GM21786 (cell line): ENCODE measurements around the gene RFX3.
"Not testable (repeated sequence)": the region's sequence is repeated elsewhere in the genome, so short reads cannot be mapped to it uniquely, and the experiment has no call there.

Experiments used
- ATAC-seq: cut with Tn5 transposase; IDR thresholded peaks from one replicate; pipeline ENCODE4 v1.9.1; 2021; ENCODE audit not compliant: unreplicated experiment

The RFX3 gene

GRCh38 chr9:3359778-3360177 is 166.0 kb downstream of the RFX3 start:
- no peak for ATAC-seq

DNA sequence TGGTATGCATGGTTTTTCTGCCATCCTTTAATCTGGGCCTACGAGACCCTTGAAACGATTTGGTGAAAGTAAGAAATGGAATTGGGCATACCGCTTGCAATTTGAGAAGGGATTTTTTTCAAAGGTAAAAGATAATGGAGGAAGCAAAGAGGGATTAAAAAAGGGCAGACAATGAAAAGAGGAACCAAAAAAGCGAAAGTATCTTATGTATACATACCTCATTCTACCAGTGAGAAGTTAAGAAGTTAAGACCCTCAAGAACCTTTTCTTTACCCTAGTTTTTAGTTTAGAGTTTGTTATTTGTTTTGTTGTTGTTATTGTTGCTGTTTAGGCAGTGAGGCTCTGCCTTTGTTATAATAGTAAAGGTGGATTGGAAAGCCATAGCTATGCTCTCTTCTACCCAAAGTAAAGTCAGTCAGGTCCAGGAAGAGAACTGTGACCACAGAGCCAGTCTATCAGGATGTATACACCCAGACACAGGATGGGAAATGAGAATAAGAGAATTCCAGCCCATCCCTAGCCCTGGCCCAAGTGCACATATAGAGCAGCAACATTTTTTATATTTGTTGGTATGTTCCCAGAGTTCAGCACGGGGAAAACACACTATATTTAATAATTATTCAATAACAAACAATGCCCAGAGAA is 166.6 kb downstream of the RFX3 start:
- no peak for ATAC-seq

- ATAC-seq: no peak
Measured at GRCh38 chr9:3348169-3348568, 177.6 kb downstream of the RFX3 start.

DNA sequence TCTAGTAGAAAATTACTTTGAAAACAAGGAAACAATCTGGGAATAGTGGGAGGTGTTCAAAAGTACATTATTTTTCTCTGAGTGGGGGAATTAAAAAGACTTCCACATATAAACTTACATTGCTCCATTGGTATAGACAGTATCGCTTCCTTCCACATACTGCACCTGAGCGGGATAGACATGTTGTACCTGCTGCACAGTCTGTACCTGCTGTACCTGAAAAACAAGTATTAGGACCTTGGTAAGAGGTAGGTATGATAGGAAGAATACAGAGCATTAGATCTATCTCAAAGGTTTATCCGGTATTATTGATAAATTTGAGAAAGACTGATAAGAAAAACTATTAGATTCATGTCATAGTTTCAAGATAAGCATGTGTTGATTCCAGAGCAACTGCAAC is 179.3 kb downstream of the RFX3 start:
- ATAC-seq: no peak

GRCh38 chr9:3343671-3344070 is 182.1 kb downstream of the RFX3 start:
- ATAC-seq: no peak

DNA sequence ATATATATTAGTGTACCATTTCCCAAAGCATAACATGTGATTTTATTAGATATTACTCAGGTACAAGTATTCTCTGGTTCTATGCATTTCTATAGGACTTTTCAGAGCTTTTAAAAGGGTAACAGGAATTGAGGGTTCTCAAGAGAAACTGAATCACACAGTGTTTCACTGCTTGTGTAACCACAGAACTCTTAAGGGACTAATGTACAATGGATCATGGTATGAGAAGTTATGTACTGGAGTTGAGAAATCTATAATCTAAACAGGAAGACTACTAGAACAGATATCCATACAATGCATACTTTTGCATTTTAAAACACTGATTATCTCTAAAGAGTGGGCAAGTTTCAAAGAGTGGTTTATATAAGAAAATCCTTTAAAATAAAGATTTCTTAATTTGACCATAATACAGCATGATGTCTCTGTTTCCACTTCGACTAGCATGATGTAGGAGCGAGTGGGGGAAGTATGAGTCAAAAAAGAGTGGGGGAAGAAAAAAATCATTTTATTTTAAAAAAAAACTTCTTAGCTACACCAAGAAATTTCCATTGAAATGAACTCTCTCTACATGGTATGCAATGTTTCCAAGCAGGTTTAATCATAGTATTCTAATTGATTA is 183.5 kb downstream of the RFX3 start:
- ATAC-seq: no peak

DNA sequence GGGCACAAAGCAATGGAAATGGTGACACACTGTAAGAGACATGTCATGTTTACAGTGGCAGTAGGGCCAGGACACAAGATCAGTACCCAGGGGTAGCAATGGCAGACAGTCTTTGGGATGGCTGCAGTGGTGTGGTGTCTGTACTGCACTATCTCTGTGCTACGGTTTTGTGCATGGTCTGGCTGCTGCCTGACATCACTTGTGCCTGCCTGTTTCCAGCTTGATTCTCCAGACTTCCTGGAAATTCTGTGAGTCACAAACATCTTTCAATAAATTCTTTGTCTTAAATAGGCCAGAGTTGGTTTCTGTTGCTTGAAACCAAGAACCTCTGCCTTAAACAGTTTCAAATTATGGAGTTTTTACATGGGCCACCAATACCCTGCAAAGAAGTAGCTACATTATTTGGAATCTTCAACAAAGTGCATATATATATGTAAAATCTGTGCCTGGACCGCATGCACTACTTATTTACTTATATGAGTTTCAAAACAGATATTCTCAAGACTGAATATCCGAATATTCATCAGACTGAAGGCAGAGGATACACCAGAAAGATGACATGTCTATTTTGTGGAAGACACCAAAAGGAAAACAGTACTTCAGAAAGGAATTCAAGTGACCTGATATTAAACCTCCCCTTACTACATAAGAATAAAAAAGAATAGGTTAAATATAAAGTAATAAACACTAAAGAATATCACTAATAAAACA is 188.1 kb downstream of the RFX3 start:
- no peak for ATAC-seq

GRCh38 chr9:3336951-3337350 is 188.8 kb downstream of the RFX3 start:
- no peak for ATAC-seq

GRCh38 chr9:3332802-3333201 is 193.0 kb downstream of the RFX3 start:
- no peak for ATAC-seq

DNA sequence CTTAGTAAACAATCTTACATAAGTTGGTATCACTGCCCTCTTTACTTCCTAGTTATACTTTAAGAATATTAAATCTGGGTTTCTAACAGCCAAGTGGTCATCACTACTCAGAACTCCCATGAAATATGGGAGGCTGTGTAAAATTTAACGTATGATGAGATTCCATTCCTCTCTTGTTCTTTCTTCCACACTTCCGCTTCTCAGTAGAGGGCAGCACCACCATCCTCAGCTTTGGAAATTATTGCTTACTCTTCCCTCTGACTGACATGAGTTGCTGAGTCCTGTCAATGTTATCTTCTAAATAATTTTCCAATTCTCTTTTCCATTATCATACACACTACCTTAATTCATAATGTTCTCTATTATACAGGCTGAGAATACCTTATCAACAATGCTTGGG is 194.0 kb downstream of the RFX3 start:
- ATAC-seq: no peak

- no peak for ATAC-seq
Measured at GRCh38 chr9:3330792-3331420, 194.9 kb downstream of the RFX3 start.

DNA sequence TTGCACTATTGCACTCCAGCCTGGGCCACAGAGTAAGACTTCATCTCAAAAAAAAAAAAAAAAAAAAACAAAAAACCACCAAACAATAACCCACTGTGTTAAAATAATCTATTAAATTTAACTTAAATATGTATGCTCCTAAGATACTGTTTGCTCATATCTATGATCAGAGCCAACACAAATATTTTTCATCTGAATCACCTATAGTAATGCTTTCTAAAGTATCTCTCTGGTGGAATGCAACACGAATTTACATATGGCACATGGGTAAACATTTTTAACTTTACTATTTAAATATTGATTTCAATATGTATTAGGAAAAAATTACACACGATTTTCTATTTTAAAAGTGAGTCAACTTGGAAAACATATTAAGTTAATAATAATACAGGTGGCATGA is 196.4 kb downstream of the RFX3 start:
- no peak for ATAC-seq

GRCh38 chr9:3323714-3324113 is 202.1 kb downstream of the RFX3 start:
- no peak for ATAC-seq

- ATAC-seq: no peak
Measured at GRCh38 chr9:3321186-3321585, 204.6 kb downstream of the RFX3 start.

DNA sequence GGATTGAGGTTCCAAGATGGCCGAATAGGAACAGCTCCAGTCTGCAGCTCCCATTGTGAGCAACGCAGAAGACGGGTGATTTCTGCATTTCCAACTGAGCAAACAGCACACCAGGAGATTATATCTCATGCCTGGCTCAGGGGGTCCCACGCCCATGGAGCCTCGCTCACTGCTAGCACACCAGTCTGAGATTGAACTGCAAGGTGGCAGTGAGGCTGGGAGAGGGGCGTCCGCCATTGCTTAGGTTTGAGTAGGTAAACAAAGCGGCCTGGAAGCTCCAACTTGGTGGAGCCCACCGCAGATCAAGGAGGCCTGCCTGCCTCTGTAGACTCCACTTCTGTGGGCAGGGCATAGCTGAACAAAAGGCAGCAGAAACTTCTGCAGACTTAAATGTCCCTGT is 213.2 kb downstream of the RFX3 start:
- not testable (repeated sequence) for ATAC-seq

DNA sequence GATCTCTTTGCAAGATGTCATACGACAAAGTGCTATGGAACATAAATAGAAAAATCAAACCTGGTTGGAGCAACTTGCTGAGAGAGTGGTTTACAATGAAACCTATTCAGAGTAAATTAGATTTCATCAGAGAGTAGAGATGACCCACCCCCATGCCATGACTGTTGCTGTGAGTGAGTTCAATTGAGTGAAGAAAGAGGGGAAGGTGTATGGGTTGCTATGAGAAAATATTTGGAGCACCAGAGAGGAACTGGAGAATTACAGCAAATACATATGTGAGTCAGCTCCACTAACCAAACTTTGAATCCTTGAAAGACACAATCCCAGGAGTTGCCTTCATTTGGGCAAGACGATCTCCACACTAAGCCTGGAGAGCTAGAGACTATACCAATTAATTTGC is 217.2 kb downstream of the RFX3 start:
- ATAC-seq: no peak

DNA sequence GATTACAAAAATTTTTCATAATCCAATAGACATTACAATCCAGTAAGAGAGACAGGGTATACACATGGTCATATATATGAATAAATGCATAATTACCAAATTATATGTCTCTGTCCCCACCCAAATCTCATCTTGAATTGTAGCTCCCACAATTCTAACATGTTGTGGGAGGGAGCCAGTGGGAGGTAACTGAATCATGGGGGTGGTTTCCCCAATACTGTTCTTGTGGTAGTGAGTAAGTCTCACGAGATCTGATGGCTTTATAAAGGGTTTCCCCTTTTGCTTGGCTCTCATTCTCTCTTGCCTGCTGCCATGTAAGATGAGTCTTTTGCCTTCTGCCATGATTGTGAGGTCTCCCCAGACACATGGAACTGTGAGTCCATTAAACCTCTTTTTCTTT is 221.4 kb downstream of the RFX3 start:
- ATAC-seq: not testable (repeated sequence)

GRCh38 chr9:3299872-3300271 is 225.9 kb downstream of the RFX3 start:
- ATAC-seq: peak; percentile 99

DNA sequence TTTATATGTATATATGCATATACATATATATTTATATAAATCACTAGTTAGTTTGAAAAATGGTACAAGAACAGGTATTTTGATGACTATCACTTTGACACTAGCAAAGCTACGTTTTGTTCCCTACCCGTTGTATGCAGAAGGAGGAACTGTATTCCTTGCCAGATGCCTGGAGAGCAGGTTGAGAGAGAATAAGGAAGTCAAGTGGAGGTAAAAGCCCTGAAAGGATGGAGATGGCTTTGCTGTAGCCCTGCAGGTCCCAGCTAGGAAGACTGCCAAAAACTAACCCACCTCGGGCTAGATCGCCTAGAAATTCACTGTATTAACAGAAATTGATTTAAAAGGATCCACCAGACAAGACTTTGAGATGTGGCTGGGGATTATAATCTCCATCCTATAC is 229.3 kb downstream of the RFX3 start:
- no peak for ATAC-seq

DNA sequence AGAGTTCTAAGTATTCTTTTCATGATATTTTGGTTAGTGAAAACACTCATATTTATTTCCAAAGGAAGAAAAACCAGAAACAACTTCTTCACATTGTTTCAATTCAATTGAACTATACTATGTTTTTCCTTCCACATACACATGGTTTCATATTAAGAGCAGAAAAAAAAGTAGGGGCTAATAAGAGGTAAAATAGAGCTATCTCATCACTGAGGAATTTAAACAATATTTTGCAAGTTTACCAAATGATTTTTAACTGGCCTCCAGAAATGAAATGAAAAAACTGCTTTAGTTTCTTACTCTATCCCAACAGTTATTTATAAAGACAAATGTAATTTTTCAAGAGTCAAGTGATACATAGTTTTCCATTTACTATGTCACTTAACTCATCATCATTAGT is 233.5 kb downstream of the RFX3 start:
- ATAC-seq: no peak

DNA sequence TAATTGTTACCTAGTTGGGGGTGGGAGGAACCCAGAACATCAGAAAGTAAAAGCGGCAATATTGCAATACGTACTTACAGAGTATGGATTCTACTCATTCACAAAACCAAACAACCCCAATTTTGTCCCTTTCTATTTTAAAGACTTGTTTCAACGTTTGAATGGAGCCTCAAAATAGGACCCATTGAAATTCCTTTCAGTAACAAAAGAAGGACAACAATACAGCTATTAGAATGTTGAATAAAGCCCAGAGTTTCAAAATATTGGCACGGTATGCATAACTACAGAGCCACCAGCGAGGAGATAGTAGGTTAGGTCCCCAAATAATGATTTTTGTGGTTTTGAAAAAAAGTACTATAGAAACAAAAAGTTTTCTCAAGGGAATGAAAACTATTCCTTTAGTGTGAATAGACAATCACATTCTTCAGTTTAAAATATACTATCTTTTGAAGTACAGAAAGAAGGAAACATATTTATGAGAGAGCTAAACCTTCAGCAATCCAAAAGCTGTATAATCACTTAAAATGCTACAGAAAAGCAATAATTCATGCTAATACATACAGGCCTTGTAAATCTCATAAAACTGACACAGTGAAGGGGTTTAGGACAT is 235.5 kb downstream of the RFX3 start:
- ATAC-seq: no peak

DNA sequence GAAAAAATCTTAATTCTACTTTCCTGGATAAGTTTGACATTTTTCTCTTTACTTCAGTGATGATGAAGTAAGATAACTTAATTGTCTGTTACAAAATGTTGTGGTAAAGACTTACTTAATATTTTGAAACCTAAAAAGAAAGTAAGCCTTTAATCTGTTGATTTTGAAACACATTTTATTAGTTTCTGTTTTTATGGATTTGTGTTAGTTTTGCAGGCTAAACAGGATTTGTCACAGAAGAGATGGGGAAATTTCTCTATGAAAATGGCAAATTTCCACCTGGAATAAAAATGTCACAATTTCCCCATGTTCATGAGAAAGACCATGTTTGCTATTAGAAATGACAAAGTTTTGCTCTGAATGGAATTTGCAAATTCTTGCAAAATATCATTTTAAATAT is 237.1 kb downstream of the RFX3 start:
- no peak for ATAC-seq
